ENCODE data around the gene LOXL1.

LOXL1 gene, protein sequence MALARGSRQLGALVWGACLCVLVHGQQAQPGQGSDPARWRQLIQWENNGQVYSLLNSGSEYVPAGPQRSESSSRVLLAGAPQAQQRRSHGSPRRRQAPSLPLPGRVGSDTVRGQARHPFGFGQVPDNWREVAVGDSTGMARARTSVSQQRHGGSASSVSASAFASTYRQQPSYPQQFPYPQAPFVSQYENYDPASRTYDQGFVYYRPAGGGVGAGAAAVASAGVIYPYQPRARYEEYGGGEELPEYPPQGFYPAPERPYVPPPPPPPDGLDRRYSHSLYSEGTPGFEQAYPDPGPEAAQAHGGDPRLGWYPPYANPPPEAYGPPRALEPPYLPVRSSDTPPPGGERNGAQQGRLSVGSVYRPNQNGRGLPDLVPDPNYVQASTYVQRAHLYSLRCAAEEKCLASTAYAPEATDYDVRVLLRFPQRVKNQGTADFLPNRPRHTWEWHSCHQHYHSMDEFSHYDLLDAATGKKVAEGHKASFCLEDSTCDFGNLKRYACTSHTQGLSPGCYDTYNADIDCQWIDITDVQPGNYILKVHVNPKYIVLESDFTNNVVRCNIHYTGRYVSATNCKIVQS

DNA sequence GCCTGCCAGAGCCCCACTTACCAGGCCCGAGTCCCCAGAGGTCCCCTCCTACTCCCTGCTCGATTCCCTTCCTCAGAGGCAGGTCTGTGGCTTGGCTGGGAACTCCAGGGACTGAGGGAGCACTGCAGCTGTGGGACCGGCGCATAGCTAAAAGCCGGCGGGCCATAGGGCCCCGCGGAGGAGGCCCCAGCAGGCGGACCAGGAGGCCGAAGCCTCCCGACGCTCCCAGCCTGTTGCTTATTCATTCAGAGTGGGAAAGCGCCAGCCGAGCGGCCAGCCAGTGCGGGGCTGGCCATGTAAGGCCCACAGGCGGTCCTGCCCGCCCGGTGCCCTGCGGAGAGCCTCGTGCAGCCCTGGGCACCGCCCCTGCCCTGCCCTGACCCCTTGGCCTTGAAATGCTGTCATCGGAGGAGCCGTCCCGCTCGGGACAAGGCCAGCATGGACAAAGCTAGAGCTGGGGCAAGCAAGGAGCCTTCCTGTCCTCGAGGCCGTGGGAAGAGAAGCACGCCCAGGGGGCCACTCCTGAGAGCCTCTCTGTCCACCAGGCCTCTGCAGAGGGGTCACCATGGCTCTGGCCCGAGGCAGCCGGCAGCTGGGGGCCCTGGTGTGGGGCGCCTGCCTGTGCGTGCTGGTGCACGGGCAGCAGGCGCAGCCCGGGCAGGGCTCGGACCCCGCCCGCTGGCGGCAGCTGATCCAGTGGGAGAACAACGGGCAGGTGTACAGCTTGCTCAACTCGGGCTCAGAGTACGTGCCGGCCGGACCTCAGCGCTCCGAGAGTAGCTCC, at the start of gene LOXL1:
TSS of gene LOXL1 (plus strand) at position 244 of the 784 bp plus-strand sequence. CDS start at position 566, 322 bp downstream.
- peak; percentile 46 to 53 (median 52) for DNase-seq

DNA sequence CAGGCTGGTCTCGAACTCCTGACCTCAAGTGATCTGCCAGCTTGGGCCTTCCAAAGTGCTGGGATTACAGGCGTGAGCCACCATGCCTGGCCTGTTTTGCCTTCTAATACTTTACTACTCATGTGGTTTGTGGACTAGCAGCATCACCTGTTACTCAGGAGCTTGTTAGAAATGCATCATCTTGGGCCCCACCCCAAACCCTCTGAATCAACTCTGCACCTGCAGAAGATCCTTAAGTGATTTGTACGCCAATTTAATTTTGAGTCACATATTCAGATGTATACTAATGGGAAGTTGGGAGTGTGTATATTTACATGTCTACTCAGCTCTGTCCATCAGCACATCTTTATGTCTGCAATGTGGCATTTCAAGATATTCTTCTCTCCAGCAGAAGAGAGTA, 46.8 kb upstream of the LOXL1 start:
- DNase-seq = no peak

DNA sequence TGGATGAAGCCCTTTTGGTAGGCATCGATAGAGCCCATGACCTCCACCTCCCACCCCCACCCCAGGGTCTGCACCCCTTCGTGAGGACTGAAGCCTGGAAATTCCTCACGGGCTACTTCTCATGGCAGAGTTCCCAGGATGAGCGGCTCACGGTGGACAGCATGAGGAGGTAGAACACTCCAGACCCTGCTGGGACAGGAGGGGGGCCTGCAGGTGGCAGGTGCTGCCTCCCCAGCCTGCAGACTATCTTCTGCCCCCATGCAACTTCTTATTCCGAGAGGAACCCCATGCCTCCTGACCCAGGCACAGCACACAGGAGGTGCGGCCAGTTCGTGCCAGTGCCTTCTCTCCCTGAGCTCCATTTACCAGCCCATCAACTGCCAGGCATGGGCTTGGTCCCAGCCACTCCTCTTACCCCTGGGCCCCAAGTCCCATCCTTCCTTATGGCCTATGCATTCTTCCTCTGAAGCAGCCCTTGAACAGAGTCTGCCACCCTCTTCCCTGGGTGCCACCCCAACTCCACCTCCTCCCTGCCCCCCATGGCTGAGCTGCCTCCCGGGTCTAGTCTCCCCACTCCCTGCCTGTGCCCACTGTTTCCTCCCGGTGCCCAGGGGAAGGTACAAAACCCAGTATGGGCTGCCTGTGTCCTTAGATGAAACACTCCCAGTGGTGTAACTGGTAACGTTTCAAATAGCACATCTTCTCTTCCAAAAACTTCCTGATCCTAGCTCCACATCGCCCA, 44.5 kb upstream of the LOXL1 start:
- no peak for DNase-seq

DNA sequence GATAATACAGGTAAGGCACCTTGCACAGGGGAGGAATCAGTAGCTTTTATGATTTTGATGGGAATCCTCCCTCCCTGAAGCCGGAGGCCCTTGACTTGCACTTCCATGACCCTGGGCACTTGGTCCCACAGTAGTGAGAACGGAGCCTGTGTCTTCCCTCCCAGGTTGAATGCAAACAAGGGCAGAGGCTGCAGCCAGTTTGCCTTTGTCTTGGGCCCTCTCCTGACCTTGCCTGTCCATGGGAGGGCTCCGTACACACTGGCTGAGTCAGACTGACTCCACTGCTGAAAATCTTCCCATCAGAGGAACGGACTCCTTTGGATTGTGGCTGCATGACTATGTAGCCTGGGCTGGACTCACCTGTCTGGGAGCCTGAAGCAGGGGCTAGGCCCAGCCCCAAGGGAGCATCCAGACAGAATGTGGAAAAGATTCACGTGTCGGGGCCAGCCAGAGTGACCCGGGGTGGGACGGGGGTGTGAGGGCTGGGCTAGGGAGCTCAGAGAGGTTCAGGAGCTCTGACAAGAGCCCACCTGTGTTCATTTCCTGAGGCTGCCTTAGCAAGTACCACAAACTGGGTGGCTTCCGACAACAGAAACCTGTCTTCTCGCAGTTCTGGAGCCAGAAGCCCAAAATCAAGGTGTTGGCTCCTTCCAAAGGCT, 43.4 kb upstream of the LOXL1 start:
- DNase-seq = no peak

DNA sequence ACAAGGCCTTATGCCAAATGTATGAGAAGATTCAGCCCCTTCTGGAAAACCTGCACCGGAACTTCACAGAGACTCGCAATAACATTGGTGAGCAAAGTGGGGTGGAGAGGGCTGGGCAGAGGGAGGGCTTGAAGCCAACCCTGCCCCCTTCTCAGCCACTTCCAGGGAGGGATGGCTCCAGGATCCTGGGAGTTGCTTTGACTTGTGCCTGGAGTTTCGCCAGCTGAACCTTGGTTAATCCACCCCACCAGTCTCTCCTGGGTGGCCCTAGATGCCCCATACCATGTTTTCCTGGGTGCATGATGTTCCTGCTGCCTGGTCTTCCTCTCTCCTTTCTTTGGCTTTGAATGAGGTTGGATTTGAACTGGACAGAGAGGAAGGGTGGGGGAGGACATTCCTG, 42.1 kb upstream of the LOXL1 start:
- DNase-seq = no peak

DNA sequence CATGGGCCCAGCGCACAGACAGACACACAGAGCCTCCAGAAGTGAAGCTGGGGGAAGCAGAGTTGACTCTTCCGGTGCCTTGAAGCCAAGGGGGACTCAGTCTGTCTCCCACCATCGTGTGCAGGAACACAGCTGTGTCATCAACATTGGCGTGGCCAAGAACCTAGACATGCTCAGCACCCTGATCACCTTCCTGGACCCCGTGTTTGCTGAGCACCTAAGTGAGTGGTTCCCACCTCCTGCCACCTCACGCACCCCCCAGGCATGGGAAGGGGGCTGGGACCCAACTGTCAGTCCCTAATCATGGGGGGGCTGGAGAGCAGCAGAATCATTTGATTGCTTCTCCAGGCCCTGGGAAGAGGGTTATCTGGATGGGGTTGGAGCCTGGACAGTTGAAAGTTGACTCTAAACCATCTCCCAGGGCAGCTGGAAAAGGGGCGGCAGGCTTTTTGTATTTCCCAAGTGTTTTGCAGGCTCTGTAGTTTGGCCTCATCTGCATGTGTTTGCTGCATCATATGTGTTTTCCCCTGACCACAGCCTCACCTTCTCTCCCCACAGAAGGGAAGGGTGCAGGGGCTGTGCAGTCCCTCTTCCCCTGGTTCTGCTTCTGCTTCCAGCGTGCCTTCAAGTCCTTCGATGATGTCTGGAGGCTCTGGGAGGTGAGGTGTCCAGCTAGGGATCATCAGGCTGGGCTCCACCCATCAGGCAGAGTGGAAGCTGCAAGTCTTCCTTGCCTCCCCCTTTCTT, 40.1 kb upstream of the LOXL1 start:
- no peak for DNase-seq

DNA sequence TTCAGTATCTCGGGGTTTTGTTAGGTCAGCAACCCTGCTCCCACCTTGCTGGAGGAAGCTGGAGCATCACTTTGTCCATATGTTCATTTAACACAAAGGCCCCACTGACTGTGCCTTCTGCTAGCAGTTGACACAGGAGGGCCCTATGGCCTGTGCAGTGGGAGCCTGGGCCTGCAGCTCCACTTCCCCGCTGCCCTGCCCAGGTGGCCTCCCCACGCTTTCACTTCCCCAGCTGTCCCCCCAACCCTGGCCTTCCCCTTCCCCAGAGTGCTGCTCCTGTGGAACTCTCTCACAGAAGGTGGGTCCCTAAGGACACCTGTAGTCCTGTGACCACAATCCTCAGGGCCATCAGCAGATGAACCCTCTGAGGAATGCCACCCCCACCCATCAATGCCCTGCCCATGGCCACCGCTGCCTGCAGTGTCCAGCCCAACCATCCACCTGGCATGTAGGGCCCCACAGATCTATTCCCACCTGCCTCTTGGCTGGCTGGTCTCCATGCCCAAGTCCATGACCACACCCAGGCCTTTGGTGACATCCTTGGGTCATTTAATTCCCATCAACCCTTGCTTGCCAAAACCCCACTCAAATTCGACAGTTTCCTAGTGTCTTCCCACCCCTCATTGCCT, 39.4 kb upstream of the LOXL1 start:
- DNase-seq = no peak

DNA sequence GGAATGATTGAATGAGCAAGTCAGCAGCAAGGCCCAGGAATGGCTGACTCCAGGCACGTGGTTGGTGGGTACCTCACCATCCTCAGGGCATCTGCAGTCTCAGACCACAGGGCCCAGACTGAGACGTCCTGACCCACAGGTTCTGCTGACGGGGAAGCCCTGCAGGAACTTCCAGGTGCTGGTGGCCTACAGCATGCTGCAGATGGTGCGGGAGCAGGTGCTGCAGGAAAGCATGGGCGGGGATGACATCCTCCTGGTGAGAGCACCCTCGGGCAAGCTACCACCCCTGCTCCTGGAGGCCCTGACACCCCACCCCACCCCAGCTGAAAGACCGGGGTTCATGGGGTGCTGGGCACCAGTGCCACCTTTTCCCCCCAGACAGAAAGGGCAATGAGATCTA, 38.8 kb upstream of the LOXL1 start:
- no peak for DNase-seq

DNA sequence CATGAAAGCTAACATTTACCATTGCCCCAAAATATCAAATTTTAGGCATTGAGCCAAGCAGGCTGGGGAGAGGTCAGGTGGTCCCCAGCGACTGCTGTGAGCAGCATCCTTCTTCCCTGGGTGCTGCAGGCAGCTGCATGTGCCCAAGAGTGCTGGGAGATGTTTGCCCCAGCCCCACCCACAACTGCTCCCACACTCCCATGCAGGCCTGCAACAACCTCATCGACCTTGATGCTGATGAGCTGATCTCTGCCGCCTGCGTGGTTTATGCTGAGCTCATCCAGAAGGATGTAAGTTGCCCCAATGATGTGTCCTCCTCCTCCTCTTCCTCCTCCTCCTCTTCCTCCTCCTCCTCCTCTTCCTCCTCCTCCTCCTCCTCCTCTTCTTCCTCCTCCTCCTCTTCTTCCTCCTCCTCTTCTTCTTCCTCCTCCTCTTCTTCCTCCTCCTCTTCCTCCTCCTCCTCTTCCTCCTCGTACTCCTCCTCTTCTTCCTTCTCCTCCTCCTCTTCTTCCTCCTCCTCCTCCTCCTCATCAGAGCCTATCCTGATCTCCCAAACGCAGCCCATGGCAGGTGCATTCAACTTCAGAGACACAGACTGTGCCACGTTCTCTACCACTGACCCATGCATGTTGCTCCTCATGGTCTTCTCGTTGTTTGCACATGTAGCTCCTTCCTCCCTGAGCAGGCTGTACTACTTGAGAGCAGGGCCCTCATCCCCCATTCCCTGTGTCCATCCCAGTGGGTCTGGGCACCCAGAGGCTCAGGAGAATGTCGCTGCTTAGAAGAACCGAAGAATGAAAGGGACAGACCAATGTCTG, 37.8 kb upstream of the LOXL1 start:
- no peak for DNase-seq

DNA sequence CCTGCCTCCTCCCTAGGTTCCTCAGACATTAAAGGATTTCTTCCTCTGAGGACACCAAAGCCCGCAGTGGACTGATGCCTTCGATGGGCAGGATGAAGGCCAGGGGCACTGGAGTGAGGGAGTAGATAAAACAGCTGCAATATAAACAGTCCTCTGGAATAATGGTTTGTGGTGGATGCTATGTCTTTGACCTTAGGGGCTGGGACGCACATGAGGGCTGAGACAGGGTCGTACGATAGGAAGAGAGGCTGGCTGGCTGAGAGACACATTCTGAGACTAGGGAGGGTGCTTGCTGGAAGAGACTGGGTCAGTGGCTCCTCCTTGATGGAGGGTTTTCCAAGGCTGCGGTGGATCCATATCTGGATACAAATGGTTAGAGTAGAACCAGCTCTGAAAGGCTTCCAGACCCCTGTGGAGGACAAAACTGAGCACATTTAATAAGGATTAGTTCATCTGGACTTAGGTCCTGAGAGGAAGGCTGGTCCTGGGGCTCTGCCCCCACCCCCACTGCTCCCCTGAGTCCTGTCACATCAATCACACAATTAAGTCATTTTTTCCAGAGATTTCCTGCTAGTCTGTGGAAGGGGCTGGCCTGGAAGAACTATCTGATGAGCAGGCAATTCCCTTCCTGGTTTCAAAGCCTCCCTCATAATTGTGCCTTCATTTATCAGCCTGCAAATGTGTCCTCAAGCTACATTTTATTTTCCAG, 37.1 kb upstream of the LOXL1 start:
- no peak for DNase-seq

DNA sequence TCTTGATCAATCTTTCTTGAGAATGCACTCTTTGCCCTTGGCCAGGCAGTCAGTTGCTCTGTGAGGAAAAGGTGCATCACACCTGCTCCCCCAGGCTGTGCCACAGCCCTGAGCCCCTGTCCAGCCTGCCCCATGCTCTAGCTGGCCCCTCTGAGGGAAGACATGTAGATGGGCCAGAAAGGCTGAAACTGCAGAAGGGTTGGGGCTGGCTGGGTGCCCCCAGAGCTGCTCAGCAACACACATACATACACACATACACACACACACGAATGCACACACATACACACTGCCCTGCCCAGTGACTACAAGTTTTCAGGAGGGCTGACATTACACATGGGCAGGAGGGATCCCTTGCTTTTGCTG, 36.5 kb upstream of the LOXL1 start:
- DNase-seq = no peak

DNA sequence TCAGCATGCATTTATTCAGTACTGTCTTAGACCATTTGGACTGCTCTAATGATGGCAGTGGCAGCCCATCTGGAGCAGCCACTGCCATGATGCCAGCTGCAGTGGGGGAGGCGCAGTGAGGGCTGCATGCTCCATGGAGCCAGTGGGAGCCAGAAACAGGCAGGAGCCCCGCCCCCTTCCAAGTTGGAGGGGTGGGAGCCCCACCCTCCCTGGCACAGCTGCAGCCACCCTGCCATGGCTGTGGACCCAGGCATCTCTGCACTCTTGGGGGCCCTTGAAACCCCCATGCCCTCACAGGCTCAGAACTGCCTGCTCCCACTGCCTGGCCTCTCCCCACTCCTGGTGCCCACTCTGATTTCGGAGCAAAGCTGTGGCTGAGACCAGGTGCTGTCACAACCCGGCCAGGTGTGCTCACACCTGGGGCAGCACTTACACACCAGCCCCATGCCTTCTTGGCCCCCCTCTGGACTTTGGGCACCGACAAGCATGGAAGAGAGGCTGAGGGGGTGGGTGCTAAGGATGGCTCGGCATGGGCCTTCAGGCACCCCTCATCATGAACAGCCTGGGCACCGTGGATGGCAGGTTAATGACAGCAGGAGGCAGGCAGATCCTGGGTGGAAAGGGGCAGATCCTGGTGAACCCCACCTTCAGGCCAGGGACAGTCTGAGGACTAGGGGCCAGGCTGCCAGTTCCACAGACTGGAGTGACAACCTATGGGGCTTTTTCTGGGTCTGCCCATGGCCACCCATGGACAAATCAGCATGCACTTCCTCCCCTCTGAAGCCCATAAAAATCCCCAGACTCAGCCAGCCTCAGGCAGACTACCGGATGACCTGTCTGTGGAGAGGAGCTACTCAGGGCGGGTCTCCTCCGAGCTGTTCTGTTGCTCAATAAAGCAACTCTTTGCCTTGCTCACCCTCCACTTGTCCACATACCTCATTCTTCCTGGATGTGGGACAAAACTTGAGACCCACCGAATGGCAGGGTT, 34.6 kb upstream of the LOXL1 start:
- DNase-seq = peak; percentile 44 to 64 (median 49)

DNA sequence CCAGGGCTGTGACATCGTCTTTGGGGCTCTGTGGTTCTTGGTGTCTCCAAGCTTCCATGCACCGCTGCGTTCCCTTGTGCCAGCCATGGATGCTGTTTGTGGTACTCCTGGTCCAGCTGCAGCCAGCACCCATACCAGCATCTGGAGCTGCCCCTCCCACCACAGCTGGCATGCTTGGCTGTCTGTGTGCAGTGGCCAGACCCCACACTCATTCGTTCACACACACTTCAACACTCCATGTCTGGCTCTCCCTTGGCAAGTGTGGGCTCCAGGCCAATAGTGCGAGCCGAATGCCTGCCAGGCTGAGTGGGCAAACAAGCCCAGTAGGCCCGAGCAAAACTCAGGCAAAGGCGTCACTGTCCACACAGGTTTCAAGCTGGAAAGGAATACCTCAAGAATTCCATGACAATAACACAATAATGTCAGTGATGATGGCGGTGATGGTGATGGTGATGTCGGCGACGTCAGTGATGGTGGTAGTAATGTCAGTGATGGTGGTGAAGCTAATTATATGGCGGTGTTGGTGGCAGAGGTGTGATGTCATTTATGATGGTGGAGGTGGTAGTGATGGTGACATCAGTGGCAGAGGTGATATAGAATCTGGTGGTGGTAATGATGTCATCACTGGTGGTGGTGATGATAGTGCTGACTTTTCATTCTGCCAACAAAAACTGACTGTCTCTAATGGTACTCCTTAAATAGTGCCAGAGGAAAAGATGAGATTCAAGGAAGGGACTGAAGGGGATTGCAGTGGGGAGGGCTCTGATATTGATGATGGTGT, 33.6 kb upstream of the LOXL1 start:
- no peak for DNase-seq

DNA sequence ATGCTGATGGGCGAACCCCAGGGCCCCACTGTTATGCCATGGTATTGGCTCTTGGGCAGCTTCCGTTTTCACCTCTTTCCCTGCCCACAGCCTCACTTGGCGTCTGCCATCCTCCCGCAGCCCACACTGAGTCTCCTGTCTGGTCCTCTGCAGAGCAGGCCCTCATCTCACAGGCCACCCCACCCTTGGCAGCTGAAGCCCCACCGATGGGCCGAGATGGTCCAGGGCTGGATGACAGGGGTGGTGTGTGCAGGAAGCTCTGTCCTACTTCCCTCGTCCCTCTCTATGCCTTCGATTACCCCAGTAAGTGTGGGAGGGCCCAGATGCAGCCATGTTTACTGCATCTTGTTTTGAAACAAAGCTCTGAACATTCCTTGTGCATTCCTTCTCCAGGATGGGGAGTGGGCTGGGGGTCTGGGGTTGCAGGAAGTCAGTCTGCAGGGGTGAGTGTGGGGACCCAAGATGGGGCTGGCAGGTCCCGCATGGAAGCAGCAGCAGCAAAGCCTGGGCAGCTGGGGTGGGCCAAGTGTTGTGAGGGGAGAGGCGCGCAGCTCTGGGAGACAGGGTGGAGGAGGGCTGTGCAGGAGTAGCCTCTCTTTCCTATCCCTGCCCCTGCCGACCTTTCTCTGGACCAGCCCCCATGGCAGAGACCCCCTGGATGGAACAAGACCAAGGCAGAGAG, 32.0 kb upstream of the LOXL1 start:
- no peak for DNase-seq

DNA sequence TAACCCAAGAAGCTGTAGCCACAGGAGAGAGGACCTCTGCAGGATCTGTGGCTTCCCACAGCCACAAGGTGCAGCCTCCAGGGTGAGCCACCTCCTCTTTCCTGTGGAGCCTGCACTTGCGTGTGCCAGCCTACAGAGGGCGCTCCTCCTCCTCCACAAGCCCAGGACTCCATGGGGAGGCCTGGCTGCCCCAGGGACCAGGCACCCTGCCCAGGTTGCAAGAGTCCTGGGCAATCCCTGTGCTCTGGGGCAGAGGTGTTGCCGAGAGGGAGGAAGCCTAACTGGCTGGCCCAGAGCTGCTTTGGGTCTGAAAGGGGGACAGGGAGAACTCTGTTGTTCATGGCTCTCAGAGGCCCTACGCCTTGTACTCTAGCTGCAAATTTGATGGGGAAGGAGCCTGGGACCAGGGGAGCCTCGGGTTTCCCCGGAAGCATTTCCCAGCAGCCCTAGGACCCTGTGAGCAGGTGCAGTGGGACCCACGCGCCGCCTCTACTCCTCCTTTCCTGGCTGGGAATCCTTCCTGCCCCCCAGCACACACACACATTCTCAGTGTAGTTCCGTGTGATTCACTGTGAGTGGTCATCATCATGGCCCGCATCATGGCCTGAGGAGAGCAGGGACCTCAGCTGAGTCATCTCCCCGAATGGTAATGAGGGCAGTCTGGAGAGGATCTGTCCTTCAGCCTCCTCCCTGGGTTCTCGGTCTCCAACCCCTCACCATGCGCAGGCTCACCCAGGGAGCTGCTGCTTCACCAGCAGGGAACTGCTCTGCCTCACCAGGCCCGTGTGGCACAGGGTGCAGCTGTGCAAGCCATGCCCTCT, 28.6 kb upstream of the LOXL1 start:
- peak; percentile 66 to 78 (median 74) for DNase-seq
